ENCODE measurements around the gene TPR. TPM values are rescaled to one million over a fixed set of nuclear protein-coding genes. Genes with fewer than 3 reads are reported as not detected.
A peak's percentile ranks its signal among the peaks of the same experiment; 100 is the strongest.

TPR gene
- polyA plus RNA-seq, 1 of the 3 experiments (the other 2 are of a cell fraction): 37.5 TPM

DNA sequence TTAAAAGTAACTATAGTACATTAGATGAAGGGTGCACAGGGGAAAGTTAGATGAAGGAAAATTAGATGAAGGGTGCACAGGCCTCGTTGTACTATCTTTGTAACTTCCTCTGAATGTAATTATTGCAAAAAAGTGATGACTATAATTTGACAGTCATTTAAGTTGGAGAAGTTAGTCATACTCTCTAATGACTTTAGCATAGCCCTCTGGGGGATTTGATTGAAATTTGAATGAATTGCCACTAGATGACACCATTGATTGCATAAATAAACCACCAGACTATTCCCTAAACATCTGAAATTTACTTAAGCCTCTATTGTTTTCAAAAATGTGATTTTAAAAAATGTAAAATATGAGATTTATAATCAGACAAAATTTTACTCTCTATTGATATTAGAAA, 102.6 kb downstream of the TPR start:
- H3K9me3 ChIP-seq: no peaks in the 10 kb centered on the region
- no peaks in the 10 kb centered on the region for H4K20me1 ChIP-seq (ENCODE audit: insufficient read depth)
- no peak overlapping the region for H2AFZ ChIP-seq (ENCODE audit: low read depth)
- H3K9ac ChIP-seq: no peak overlapping the region
- no peak for DNase-seq
- POLR2A ChIA-PET: no interaction called here
- H3K4me2 ChIP-seq: no peak overlapping the region
- WGBS (ENCODE audit: low lambda C conversion rate): 8% methylated on average over 1 of the region's 1 CpG
- H3K27ac ChIP-seq (ENCODE audit: low read depth in 2 of 2, low read length in 1 of 2): no peak overlapping the region
- no peaks in the 10 kb centered on the region for H3K27me3 ChIP-seq (ENCODE audit: insufficient read depth)
- peaks cover 4% of the 10 kb centered on the region for H3F3A ChIP-seq (replicated peaks; ENCODE audit: insufficient read depth)
- TF ChIP-seq, protein P1, sequence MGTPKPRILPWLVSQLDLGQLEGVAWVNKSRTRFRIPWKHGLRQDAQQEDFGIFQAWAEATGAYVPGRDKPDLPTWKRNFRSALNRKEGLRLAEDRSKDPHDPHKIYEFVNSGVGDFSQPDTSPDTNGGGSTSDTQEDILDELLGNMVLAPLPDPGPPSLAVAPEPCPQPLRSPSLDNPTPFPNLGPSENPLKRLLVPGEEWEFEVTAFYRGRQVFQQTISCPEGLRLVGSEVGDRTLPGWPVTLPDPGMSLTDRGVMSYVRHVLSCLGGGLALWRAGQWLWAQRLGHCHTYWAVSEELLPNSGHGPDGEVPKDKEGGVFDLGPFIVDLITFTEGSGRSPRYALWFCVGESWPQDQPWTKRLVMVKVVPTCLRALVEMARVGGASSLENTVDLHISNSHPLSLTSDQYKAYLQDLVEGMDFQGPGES (IDR thresholded peaks at IDR 0.05; ENCODE audit: low read depth, low read length): no peak
- TF ChIP-seq RAD21 (IDR thresholded peaks at IDR 0.05; ENCODE audit: low read length): 0 out of 2 replicates have a peak, but pooled peaks have one; percentile 9
- no peak for TF ChIP-seq RFX5 (IDR thresholded peaks at IDR 0.05; ENCODE audit: low read length)
- TF ChIP-seq, protein P2, sequence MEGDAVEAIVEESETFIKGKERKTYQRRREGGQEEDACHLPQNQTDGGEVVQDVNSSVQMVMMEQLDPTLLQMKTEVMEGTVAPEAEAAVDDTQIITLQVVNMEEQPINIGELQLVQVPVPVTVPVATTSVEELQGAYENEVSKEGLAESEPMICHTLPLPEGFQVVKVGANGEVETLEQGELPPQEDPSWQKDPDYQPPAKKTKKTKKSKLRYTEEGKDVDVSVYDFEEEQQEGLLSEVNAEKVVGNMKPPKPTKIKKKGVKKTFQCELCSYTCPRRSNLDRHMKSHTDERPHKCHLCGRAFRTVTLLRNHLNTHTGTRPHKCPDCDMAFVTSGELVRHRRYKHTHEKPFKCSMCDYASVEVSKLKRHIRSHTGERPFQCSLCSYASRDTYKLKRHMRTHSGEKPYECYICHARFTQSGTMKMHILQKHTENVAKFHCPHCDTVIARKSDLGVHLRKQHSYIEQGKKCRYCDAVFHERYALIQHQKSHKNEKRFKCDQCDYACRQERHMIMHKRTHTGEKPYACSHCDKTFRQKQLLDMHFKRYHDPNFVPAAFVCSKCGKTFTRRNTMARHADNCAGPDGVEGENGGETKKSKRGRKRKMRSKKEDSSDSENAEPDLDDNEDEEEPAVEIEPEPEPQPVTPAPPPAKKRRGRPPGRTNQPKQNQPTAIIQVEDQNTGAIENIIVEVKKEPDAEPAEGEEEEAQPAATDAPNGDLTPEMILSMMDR (IDR thresholded peaks at IDR 0.05): peak; percentile 32; the same call in 1 of the 2 replicates
- CTCF ChIA-PET: no interaction called here
- H3K36me3 ChIP-seq (replicated peaks in 1 of 2; ENCODE audit: control insufficient read depth in 1 of 2, insufficient read depth in 2 of 2, low read length in 1 of 2): no peaks in the 10 kb centered on the region
- no peaks in the 10 kb centered on the region for H3K79me2 ChIP-seq (ENCODE audit: insufficient read depth)
- no peaks in the 10 kb centered on the region for H3K4me1 ChIP-seq (ENCODE audit: control insufficient read depth in 1 of 2, insufficient read depth in 2 of 2, low read depth in 1 of 2, low read length in 1 of 2)
- no peak overlapping the region for H3K4me3 ChIP-seq (ENCODE audit: low read depth in 2 of 2, low read length in 1 of 2)
- no peaks in the 10 kb centered on the region for H3K9me2 ChIP-seq

DNA sequence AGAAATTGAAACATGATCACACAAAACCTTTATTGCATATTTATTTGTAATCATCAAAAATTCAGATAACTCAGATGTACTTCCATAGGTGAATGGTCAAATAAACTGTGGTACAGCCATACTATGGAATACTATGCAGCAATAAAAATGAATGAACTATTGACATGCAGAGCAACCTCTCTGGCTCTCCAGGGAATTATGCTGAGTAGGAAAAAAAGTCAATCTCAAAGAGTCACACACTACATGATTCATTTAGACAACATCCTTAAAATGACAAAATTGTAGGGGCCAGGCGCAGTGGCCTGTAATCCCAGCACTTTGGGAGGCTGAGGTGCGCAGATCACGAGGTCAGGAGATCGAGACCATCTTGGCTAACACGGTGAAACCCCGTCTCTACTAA, 104.0 kb downstream of the TPR start:
- no peak overlapping the region for H2AFZ ChIP-seq (ENCODE audit: low read depth)
- H3K79me2 ChIP-seq (ENCODE audit: insufficient read depth): no peaks in the 10 kb centered on the region
- peaks cover 4% of the 10 kb centered on the region for H3F3A ChIP-seq (replicated peaks; ENCODE audit: insufficient read depth)
- H4K20me1 ChIP-seq (ENCODE audit: insufficient read depth): no peaks in the 10 kb centered on the region
- WGBS (ENCODE audit: low lambda C conversion rate): 22% methylated on average over 6 of the region's 6 CpGs
- no peaks in the 10 kb centered on the region for H3K27me3 ChIP-seq (ENCODE audit: insufficient read depth)
- DNase-seq: no peak
- ChIA-PET POLR2A (no interaction called here), CTCF (no interaction called here)
- H3K9me2 ChIP-seq: no peaks in the 10 kb centered on the region
- no peaks in the 10 kb centered on the region for H3K9me3 ChIP-seq
- H3K4me2 ChIP-seq: no peak overlapping the region
- no peak overlapping the region for H3K4me3 ChIP-seq (ENCODE audit: low read depth in 2 of 2, low read length in 1 of 2)
- no peak overlapping the region for H3K9ac ChIP-seq
- H3K27ac ChIP-seq (ENCODE audit: low read depth in 2 of 2, low read length in 1 of 2): no peak overlapping the region
- TF ChIP-seq, protein P1 (IDR thresholded peaks at IDR 0.05; ENCODE audit: low read depth, low read length): no peak
- TF ChIP-seq TCF12 (IDR thresholded peaks at IDR 0.05): no peak
- no peak for TF ChIP-seq NFIC (IDR thresholded peaks at IDR 0.05; ENCODE audit: borderline replicate concordance)
- no peak for TF ChIP-seq SIN3A (IDR thresholded peaks at IDR 0.05; ENCODE audit: borderline replicate concordance, low read depth, low read length)
- TF ChIP-seq YY1 (IDR thresholded peaks at IDR 0.05; ENCODE audit: low read depth): no peak
- no peak for TF ChIP-seq MEF2A (IDR thresholded peaks at IDR 0.05; ENCODE audit: borderline replicate concordance, low read depth)
- TF ChIP-seq, protein P3, sequence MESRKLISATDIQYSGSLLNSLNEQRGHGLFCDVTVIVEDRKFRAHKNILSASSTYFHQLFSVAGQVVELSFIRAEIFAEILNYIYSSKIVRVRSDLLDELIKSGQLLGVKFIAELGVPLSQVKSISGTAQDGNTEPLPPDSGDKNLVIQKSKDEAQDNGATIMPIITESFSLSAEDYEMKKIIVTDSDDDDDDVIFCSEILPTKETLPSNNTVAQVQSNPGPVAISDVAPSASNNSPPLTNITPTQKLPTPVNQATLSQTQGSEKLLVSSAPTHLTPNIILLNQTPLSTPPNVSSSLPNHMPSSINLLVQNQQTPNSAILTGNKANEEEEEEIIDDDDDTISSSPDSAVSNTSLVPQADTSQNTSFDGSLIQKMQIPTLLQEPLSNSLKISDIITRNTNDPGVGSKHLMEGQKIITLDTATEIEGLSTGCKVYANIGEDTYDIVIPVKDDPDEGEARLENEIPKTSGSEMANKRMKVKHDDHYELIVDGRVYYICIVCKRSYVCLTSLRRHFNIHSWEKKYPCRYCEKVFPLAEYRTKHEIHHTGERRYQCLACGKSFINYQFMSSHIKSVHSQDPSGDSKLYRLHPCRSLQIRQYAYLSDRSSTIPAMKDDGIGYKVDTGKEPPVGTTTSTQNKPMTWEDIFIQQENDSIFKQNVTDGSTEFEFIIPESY (IDR thresholded peaks at IDR 0.05; ENCODE audit: borderline replicate concordance, low read depth): no peak
- TF ChIP-seq, protein P4, sequence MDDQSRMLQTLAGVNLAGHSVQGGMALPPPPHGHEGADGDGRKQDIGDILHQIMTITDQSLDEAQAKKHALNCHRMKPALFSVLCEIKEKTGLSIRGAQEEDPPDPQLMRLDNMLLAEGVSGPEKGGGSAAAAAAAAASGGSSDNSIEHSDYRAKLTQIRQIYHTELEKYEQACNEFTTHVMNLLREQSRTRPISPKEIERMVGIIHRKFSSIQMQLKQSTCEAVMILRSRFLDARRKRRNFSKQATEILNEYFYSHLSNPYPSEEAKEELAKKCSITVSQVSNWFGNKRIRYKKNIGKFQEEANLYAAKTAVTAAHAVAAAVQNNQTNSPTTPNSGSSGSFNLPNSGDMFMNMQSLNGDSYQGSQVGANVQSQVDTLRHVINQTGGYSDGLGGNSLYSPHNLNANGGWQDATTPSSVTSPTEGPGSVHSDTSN (IDR thresholded peaks at IDR 0.05): no peak
- TF ChIP-seq, protein P2 (IDR thresholded peaks at IDR 0.05): no peak
- TF ChIP-seq FOXM1 (IDR thresholded peaks at IDR 0.05; ENCODE audit: low read depth): no peak
- no peak for TF ChIP-seq NRF1 (IDR thresholded peaks at IDR 0.05; ENCODE audit: low read depth, low read length)
- TF ChIP-seq, protein P5, sequence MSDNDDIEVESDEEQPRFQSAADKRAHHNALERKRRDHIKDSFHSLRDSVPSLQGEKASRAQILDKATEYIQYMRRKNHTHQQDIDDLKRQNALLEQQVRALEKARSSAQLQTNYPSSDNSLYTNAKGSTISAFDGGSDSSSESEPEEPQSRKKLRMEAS (IDR thresholded peaks at IDR 0.05; ENCODE audit: low read depth): no peak
- TF ChIP-seq RFX5 (IDR thresholded peaks at IDR 0.05; ENCODE audit: low read length): no peak
- no peak for TF ChIP-seq RCOR1 (IDR thresholded peaks at IDR 0.05; ENCODE audit: low read length)
- no peak for TF ChIP-seq CHD2 (IDR thresholded peaks at IDR 0.05; ENCODE audit: low read length, partially characterized antibody)
- no peaks in the 10 kb centered on the region for H3K36me3 ChIP-seq (replicated peaks in 1 of 2; ENCODE audit: control insufficient read depth in 1 of 2, insufficient read depth in 2 of 2, low read length in 1 of 2)
- H3K4me1 ChIP-seq (ENCODE audit: control insufficient read depth in 1 of 2, insufficient read depth in 2 of 2, low read depth in 1 of 2, low read length in 1 of 2): no peaks in the 10 kb centered on the region
